ENCODE measurements around the gene ABR. TPM values are rescaled to one million over a fixed set of nuclear protein-coding genes. Genes with fewer than 3 reads are reported as not detected.
A peak's percentile ranks its signal among the peaks of the same experiment; 100 is the strongest.

ABR gene
- total RNA-seq, 1 donor from 2014 or later: 92.7 TPM

DNA sequence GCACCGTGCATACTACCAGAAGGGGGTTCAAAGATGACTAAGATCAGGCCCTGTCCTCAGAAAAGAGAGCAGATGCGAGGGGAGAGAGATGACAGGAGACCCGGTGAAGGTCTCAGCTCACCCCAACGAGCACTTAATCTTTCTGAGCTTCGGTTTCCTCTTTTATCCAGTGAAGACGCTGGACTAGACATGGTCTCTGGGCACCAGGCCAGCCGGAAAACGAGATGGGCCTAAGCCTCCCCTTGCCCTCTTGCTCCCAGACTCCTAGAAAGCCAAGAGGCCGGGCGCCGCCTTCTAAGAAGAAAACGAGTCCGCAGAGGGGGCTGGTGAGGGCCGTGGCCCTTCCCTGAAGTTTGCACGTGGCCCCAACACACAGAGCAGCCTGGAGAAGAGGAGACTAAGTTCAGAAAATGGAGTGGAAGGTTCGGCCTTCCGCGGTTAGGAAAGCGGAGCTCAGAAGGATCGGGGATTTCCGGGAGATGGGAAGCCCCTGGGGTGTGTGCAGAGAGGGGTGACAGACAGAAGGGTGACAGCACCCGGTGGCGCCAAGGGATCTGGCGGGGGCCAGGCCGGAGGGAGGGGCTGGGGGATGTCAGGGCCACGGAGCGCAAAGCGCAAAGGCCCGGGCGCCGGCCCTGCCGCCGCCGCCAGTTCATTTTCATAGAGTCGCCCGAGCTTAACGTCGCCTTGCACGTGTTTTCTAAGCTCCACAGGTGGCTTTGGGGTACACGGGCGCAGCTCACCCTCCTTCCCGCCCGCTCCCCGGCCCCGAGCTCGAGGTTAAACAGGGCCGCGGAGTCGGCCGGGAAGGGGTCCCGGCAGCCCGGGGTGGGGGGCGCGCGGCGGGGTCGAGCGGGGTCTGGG, 48.4 kb upstream of the ABR start:
- peak overlapping the region; percentile 83 for H3K4me3 Mint-ChIP-seq
- peaks cover 7% of the 10 kb centered on the region for H3K9me3 Mint-ChIP-seq
- Histone ChIP-seq H3K4me1 (peaks cover 11% of the 10 kb centered on the region), H3K27ac (no peak overlapping the region), H3K36me3 (no peaks in the 10 kb centered on the region), H3K4me2 (peak overlapping the region; percentile 94), H3K27me3 (peaks cover 94% of the 10 kb centered on the region), H4K20me1 (ENCODE audit: low read depth) (peaks cover 3% of the 10 kb centered on the region), H3K9ac (no peak overlapping the region), H2AFZ (replicated peaks) (peak overlapping the region; percentile 45), H3K4me3 (peak overlapping the region; percentile 64), H3K9me3 (ENCODE audit: low read depth) (no peaks in the 10 kb centered on the region), H3K79me2 (ENCODE audit: low read depth) (no peaks in the 10 kb centered on the region), H3F3A (ENCODE audit: low read depth) (peaks cover 25% of the 10 kb centered on the region)
- peak; percentile 92 for TF ChIP-seq EZH2phosphoT487 (IDR thresholded peaks at IDR 0.05)
- peak; percentile 91 for TF ChIP-seq EZH2 (IDR thresholded peaks at IDR 0.05)
- TF ChIP-seq, protein P1, sequence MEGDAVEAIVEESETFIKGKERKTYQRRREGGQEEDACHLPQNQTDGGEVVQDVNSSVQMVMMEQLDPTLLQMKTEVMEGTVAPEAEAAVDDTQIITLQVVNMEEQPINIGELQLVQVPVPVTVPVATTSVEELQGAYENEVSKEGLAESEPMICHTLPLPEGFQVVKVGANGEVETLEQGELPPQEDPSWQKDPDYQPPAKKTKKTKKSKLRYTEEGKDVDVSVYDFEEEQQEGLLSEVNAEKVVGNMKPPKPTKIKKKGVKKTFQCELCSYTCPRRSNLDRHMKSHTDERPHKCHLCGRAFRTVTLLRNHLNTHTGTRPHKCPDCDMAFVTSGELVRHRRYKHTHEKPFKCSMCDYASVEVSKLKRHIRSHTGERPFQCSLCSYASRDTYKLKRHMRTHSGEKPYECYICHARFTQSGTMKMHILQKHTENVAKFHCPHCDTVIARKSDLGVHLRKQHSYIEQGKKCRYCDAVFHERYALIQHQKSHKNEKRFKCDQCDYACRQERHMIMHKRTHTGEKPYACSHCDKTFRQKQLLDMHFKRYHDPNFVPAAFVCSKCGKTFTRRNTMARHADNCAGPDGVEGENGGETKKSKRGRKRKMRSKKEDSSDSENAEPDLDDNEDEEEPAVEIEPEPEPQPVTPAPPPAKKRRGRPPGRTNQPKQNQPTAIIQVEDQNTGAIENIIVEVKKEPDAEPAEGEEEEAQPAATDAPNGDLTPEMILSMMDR (IDR thresholded peaks at IDR 0.05): no peak
- H3K27me3 Mint-ChIP-seq (ENCODE audit: insufficient read depth, low read depth): peaks cover 61% of the 10 kb centered on the region
- peak; percentile 52 for DNase-seq (ENCODE audit: low spot score)
- H3K36me3 Mint-ChIP-seq: peaks cover 3% of the 10 kb centered on the region
- H3K4me1 Mint-ChIP-seq: peaks cover 16% of the 10 kb centered on the region
- no peak overlapping the region for H3K27ac Mint-ChIP-seq

DNA sequence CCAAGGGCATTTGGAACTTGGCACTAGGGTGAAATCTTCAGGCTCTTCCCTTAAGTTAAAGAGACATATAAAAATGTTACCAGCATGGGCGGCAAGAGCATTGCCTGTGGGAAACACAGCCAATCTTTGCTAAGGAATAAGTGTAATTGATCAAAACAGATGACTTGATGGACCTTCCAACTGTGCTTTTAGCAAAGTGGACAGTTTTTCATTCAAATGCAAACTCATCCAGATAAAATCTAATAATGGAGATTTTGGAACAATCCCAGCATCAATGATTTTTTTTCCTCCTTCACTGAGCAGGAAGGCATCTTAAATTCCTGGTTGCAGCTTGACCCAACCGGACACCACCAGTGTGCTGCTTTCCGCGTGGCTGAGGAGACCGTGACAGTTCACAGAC, 47.6 kb upstream of the ABR start:
- H3K4me3 Mint-ChIP-seq: peak overlapping the region; percentile 30
- Histone ChIP-seq H4K20me1 (ENCODE audit: low read depth) (peaks cover 3% of the 10 kb centered on the region), H3K9ac (no peak overlapping the region), H3K27ac (no peak overlapping the region), H3K4me3 (no peak overlapping the region), H3K4me1 (peaks cover 11% of the 10 kb centered on the region), H3K4me2 (no peak overlapping the region), H3K27me3 (peaks cover 87% of the 10 kb centered on the region), H3K79me2 (ENCODE audit: low read depth) (no peaks in the 10 kb centered on the region), H3K36me3 (no peaks in the 10 kb centered on the region), H2AFZ (replicated peaks) (no peak overlapping the region), H3K9me3 (ENCODE audit: low read depth) (no peaks in the 10 kb centered on the region), H3F3A (ENCODE audit: low read depth) (peaks cover 25% of the 10 kb centered on the region)
- peaks cover 55% of the 10 kb centered on the region for H3K27me3 Mint-ChIP-seq (ENCODE audit: insufficient read depth, low read depth)
- peaks cover 3% of the 10 kb centered on the region for H3K36me3 Mint-ChIP-seq
- no peak overlapping the region for H3K27ac Mint-ChIP-seq
- TF ChIP-seq EZH2phosphoT487 (IDR thresholded peaks at IDR 0.05) (no peak), EZH2 (IDR thresholded peaks at IDR 0.05) (no peak)
- TF ChIP-seq, protein P1 (IDR thresholded peaks at IDR 0.05): no peak
- peaks cover 5% of the 10 kb centered on the region for H3K9me3 Mint-ChIP-seq
- peaks cover 16% of the 10 kb centered on the region for H3K4me1 Mint-ChIP-seq
- no peak for DNase-seq (ENCODE audit: low spot score)

DNA sequence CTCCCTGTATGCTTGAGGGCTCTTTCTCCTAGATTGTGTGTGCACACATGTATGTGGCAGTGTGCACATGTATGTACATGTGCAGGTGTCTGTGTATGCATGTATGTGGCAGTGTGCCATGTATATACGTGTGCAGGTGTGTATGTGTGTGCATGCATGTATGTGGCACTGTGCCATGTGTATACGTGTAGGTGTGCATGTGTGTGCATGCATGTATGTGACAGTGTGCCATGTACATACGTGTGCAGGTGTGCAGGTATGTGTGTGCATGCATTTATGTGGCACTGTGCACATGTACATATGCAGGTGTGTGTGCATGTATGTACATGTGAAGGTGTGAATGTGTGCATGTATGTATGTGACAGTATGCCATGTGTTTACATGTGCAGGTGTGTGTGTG, 46.5 kb upstream of the ABR start:
- Mint-ChIP-seq H3K4me1 (peaks cover 16% of the 10 kb centered on the region), H3K36me3 (no peaks in the 10 kb centered on the region), H3K9me3 (peaks cover 5% of the 10 kb centered on the region), H3K27ac (no peak overlapping the region), H3K4me3 (no peak overlapping the region), H3K27me3 (ENCODE audit: insufficient read depth, low read depth) (peaks cover 48% of the 10 kb centered on the region)
- H3K9ac ChIP-seq: no peak overlapping the region
- no peaks in the 10 kb centered on the region for H3K36me3 ChIP-seq
- no peaks in the 10 kb centered on the region for H3K79me2 ChIP-seq (ENCODE audit: low read depth)
- no peak overlapping the region for H2AFZ ChIP-seq (replicated peaks)
- no peak for DNase-seq (ENCODE audit: low spot score)
- H3K4me1 ChIP-seq: peaks cover 11% of the 10 kb centered on the region
- H3F3A ChIP-seq (ENCODE audit: low read depth): peaks cover 25% of the 10 kb centered on the region
- TF ChIP-seq, protein P1 (IDR thresholded peaks at IDR 0.05): no peak
- TF ChIP-seq EZH2 (IDR thresholded peaks at IDR 0.05): no peak
- TF ChIP-seq EZH2phosphoT487 (IDR thresholded peaks at IDR 0.05): no peak
- no peak overlapping the region for H3K4me3 ChIP-seq
- no peak overlapping the region for H3K4me2 ChIP-seq
- no peaks in the 10 kb centered on the region for H3K9me3 ChIP-seq (ENCODE audit: low read depth)
- H4K20me1 ChIP-seq (ENCODE audit: low read depth): peaks cover 3% of the 10 kb centered on the region
- H3K27me3 ChIP-seq: peaks cover 82% of the 10 kb centered on the region
- no peak overlapping the region for H3K27ac ChIP-seq
